Stimulated activated CD4-positive, alpha-beta T cell treated with anti-CD3 and anti-CD28 coated beads, Interleukin-2, amount 100 ng/mL, for 48 hours (primary cell): ENCODE results near the gene SPRY4.
"Not testable (repeated sequence)": the region's sequence is repeated elsewhere in the genome, so short reads cannot be mapped to it uniquely, and the experiment has no call there.

ENCODE experiments used
- DNase-seq, 2 donors: peaks; one replicate each; pipeline ENCODE4 v3.0.0-alpha.2; 2020

Gene SPRY4

GRCh38 chr5:142314109-142314508 is 10.7 kb downstream of the SPRY4 start:
- DNase-seq, result no peak

GRCh38 chr5:142313682-142314081 is 11.1 kb downstream of the SPRY4 start:
- no peak for DNase-seq

- no peak for DNase-seq
These were observed 11.5 kb downstream of the SPRY4 start for GRCh38 chr5:142313275-142313674.

GRCh38 chr5:142312399-142312798 is 12.4 kb downstream of the SPRY4 start:
- no peak for DNase-seq

GRCh38 chr5:142311725-142312124 is 13.1 kb downstream of the SPRY4 start:
- DNase-seq, result no peak

- no peak for DNase-seq
These were observed 14.0 kb downstream of the SPRY4 start for GRCh38 chr5:142310803-142311202.

GRCh38 chr5:142309747-142310318 is 15.0 kb downstream of the SPRY4 start:
- no peak for DNase-seq

- DNase-seq, result no peak
These were observed 16.5 kb downstream of the SPRY4 start for GRCh38 chr5:142308358-142308757.

- DNase-seq, result no peak
These were observed 17.5 kb downstream of the SPRY4 start for GRCh38 chr5:142307146-142307890.

- DNase-seq, result no peak
These were observed 18.7 kb downstream of the SPRY4 start for GRCh38 chr5:142306077-142306502.

- DNase-seq, result no peak
These were observed 19.6 kb downstream of the SPRY4 start for GRCh38 chr5:142305211-142305610.

GRCh38 chr5:142304013-142304701 is 20.7 kb downstream of the SPRY4 start:
- no peak for DNase-seq

GRCh38 chr5:142303565-142303964 is 21.3 kb downstream of the SPRY4 start:
- no peak for DNase-seq

GRCh38 chr5:142301540-142301939 is 23.3 kb downstream of the SPRY4 start:
- no peak for DNase-seq

- DNase-seq, result no peak
These were observed 24.1 kb downstream of the SPRY4 start for GRCh38 chr5:142300677-142301076.

- no peak for DNase-seq
These were observed 26.0 kb downstream of the SPRY4 start for GRCh38 chr5:142298789-142299188.

GRCh38 chr5:142297786-142298185 is 27.0 kb downstream of the SPRY4 start:
- DNase-seq, result not testable (repeated sequence)

GRCh38 chr5:142296914-142297417 is 27.9 kb downstream of the SPRY4 start:
- DNase-seq, result no peak

GRCh38 chr5:142295960-142296860 is 28.6 kb downstream of the SPRY4 start:
- no peak for DNase-seq

GRCh38 chr5:142295084-142295758 is 29.6 kb downstream of the SPRY4 start:
- no peak for DNase-seq

GRCh38 chr5:142293486-142293885 is 31.3 kb downstream of the SPRY4 start:
- no peak for DNase-seq

- DNase-seq, result no peak
These were observed 32.0 kb downstream of the SPRY4 start for GRCh38 chr5:142292808-142293207.
